ENCODE results near the gene RP9. TPM values are rescaled to one million over a fixed set of nuclear protein-coding genes. Genes with fewer than 3 reads are reported as not detected.

RP9 gene
- total and polyA plus RNA-seq, 2 of the 13 experiments (the other 11 are each of a cell fraction or from before 2014, with no cell fraction given) = 14.2 to 18.6 TPM

DNA sequence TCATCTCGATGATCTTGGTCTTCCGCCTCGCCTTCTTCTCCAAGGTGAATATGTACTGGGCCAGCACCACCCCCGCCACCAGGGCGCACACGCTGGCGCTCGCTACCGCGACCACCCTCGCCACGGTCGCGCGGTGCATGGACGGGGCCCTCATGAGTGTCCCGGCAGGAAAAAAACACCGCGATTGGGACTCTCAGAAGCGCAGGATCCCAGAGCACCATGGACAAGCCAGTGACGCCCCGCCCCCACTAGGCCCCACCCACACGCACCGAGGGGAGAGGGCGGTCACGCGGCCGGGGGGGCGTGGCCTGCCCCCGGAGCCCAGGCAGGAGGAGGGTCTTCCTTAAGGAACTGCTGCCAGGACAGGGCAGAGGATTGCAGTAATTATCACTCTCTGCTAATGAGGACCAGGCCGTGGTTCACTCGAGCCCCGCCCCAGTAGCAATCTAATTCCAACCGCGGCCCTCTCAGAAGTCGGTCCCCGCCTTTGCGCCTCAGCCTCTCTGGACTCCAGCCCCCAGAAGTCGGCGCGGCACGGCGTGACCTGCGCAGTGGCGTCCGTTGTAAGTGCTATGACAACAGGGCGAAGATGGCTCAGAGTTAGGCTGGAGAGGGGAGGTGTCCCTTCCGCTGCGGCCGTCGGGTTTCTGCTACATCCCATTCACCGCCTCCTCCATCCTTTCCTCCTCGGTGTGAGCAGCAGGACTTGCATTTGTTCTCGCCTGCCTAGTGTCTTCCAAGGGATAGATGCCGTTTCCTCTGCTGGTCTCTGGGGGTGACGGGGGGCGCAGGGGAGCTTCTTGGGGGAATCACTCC, 20.0 kb upstream of the RP9 start, which contains the start of gene BBS9 (continued):
- TF ChIP-seq ZNF331 (CRISPR knock-in tag; IDR thresholded peaks at IDR 0.05) (no peak), ZC3H13 (CRISPR knock-in tag; IDR thresholded peaks at IDR 0.05) (no peak), ZFP82 (CRISPR knock-in tag; IDR thresholded peaks at IDR 0.05; ENCODE audit: borderline replicate concordance) (no peak), ZNF713 (CRISPR knock-in tag; IDR thresholded peaks at IDR 0.05) (no peak), ZNF709 (CRISPR knock-in tag; IDR thresholded peaks at IDR 0.05) (peak; percentile 72; the same call in 1 of the 2 replicates), PHF8 (CRISPR knock-in tag; IDR thresholded peaks at IDR 0.05) (peak; percentile 84), ZMYM4 (CRISPR knock-in tag; IDR thresholded peaks at IDR 0.05) (peak; percentile 59), ZNF180 (CRISPR knock-in tag; IDR thresholded peaks at IDR 0.05; ENCODE audit: borderline replicate concordance, low read depth) (no peak), FOXC1 (CRISPR knock-in tag; IDR thresholded peaks at IDR 0.05; ENCODE audit: borderline replicate concordance) (peak; percentile 73; the same call in 1 of the 2 replicates), ATM (IDR thresholded peaks at IDR 0.05; ENCODE audit: borderline replicate concordance) (no peak), POLR2G (IDR thresholded peaks at IDR 0.05; ENCODE audit: low read depth, low read length) (peak; percentile 75)
- TF ChIP-seq, protein P1, sequence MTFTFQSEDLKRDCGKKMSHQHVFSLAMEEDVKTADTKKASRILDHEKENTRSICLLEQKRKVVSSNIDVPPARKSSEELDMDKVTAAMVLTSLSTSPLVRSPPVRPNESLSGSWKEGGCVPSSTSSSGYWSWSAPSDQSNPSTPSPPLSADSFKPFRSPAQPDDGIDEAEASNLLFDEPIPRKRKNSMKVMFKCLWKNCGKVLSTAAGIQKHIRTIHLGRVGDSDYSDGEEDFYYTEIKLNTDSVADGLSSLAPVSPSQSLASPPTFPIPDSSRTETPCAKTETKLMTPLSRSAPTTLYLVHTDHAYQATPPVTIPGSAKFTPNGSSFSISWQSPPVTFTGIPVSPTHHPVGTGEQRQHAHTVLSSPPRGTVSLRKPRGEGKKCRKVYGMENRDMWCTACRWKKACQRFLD (CRISPR knock-in tag; IDR thresholded peaks at IDR 0.05; ENCODE audit: borderline replicate concordance) = no peak
- TF ChIP-seq, protein P2, sequence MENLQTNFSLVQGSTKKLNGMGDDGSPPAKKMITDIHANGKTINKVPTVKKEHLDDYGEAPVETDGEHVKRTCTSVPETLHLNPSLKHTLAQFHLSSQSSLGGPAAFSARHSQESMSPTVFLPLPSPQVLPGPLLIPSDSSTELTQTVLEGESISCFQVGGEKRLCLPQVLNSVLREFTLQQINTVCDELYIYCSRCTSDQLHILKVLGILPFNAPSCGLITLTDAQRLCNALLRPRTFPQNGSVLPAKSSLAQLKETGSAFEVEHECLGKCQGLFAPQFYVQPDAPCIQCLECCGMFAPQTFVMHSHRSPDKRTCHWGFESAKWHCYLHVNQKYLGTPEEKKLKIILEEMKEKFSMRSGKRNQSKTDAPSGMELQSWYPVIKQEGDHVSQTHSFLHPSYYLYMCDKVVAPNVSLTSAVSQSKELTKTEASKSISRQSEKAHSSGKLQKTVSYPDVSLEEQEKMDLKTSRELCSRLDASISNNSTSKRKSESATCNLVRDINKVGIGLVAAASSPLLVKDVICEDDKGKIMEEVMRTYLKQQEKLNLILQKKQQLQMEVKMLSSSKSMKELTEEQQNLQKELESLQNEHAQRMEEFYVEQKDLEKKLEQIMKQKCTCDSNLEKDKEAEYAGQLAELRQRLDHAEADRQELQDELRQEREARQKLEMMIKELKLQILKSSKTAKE (CRISPR knock-in tag; IDR thresholded peaks at IDR 0.05; ENCODE audit: borderline replicate concordance) = no peak
- TF ChIP-seq, protein P3, sequence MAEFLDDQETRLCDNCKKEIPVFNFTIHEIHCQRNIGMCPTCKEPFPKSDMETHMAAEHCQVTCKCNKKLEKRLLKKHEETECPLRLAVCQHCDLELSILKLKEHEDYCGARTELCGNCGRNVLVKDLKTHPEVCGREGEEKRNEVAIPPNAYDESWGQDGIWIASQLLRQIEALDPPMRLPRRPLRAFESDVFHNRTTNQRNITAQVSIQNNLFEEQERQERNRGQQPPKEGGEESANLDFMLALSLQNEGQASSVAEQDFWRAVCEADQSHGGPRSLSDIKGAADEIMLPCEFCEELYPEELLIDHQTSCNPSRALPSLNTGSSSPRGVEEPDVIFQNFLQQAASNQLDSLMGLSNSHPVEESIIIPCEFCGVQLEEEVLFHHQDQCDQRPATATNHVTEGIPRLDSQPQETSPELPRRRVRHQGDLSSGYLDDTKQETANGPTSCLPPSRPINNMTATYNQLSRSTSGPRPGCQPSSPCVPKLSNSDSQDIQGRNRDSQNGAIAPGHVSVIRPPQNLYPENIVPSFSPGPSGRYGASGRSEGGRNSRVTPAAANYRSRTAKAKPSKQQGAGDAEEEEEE (CRISPR knock-in tag; IDR thresholded peaks at IDR 0.05; ENCODE audit: borderline replicate concordance) = 0 out of 2 replicates have a peak, but pooled peaks have one; percentile 60
- TF ChIP-seq, protein P4, sequence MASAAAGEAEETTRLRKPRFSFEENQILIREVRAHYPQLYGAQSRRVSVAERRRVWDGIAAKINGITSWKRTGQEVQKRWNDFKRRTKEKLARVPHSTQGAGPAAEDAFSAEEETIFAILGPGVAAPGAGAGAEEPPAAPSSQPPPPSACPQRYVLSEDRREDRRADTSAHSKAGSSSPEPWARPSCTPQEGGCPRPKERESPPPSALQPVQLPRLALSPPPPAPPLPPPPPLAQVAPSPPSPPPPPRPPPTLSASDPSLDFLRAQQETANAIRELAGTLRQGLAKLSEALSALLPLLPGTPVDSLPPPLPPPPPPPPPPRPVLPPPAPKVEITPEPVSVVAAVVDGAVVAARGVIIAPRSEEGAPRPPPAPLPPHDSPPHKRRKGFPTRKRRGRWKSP (CRISPR knock-in tag; IDR thresholded peaks at IDR 0.05) = peak; percentile 85
